PFSK-1 (cell line): ENCODE results near the gene PLP1.

Experiments used
- POLR2AphosphoS5 ChIP-seq: IDR thresholded peaks from 2 replicates; pipeline ENCODE4 v1.6.1; 2012; ENCODE audit warnings: low read depth, mild to moderate bottlenecking, control low read depth, low read length, moderate library complexity
- SIN3A ChIP-seq: IDR thresholded peaks from 2 replicates; pipeline ENCODE4 v1.6.1; 2012; ENCODE audit warnings: mild to moderate bottlenecking, low read length, moderate library complexity, borderline replicate concordance; ENCODE audit not compliant: insufficient read depth
- TAF1 ChIP-seq: IDR thresholded peaks from 2 replicates; pipeline ENCODE4 v1.6.1; 2012; ENCODE audit warnings: low read length, control low read depth, borderline replicate concordance; ENCODE audit not compliant: insufficient read depth
- TF ChIP-seq, protein P1 (sequence below), 2 experiments: IDR thresholded peaks; 2 replicates each; pipeline versions ENCODE4 v1.6.1 to v1.8.0; 2011 to 2012; ENCODE audit warnings: low read depth in 2 of 2, low read length in 2 of 2, control low read depth in 1 of 2, inconsistent platforms in 1 of 2, mild to moderate bottlenecking in 1 of 2, moderate library complexity in 1 of 2; ENCODE audit not compliant: insufficient read depth in 1 of 2

DNA sequence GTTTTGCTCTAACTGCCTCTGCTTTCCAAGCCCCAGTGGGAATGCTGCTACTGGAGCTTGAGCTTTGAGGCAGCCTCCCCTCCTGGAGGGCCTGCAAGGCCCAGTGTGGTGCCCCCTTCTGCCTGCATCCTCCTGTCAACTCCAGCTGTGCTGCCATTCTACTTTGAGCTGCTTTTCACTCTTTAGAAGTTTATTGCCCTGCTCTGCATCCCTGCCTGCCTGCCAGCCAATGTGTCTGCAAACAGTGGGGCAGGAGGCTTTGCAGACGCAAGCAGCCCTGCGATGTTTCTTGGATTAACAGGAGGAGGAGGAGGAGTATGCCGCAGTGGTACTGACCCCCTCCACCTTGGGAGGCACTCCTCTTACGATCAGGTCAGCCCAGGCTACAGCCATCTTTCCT, 49.5 kb upstream of the PLP1 start:
- no peak for TF ChIP-seq POLR2AphosphoS5
- no peak for TF ChIP-seq TAF1
- TF ChIP-seq, protein P1, sequence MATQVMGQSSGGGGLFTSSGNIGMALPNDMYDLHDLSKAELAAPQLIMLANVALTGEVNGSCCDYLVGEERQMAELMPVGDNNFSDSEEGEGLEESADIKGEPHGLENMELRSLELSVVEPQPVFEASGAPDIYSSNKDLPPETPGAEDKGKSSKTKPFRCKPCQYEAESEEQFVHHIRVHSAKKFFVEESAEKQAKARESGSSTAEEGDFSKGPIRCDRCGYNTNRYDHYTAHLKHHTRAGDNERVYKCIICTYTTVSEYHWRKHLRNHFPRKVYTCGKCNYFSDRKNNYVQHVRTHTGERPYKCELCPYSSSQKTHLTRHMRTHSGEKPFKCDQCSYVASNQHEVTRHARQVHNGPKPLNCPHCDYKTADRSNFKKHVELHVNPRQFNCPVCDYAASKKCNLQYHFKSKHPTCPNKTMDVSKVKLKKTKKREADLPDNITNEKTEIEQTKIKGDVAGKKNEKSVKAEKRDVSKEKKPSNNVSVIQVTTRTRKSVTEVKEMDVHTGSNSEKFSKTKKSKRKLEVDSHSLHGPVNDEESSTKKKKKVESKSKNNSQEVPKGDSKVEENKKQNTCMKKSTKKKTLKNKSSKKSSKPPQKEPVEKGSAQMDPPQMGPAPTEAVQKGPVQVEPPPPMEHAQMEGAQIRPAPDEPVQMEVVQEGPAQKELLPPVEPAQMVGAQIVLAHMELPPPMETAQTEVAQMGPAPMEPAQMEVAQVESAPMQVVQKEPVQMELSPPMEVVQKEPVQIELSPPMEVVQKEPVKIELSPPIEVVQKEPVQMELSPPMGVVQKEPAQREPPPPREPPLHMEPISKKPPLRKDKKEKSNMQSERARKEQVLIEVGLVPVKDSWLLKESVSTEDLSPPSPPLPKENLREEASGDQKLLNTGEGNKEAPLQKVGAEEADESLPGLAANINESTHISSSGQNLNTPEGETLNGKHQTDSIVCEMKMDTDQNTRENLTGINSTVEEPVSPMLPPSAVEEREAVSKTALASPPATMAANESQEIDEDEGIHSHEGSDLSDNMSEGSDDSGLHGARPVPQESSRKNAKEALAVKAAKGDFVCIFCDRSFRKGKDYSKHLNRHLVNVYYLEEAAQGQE (IDR thresholded peaks at IDR 0.05; ENCODE audit: insufficient read depth in 1 of 2, low read depth in 2 of 2, low read length in 2 of 2): no peak
- no peak for TF ChIP-seq SIN3A
